Colonic mucosa (tissue), 4 donors: ENCODE data around the gene MAPK11. TPM values are rescaled to one million over a fixed set of nuclear protein-coding genes. Genes with fewer than 3 reads are reported as not detected.

Experiments
- DNase-seq: peaks from one replicate; pipeline ENCODE4 v3.0.0-alpha.2; 2020
- H3K27ac ChIP-seq: fragments of 200-600 bp; one replicate; pipeline ENCODE4 v1.8.0; 2021
- H3K27me3 ChIP-seq: fragments of 200-600 bp; one replicate; pipeline ENCODE4 v1.8.0; 2021
- H3K36me3 ChIP-seq: fragments of 200-600 bp; one replicate; pipeline ENCODE4 v1.8.0; 2021
- H3K4me1 ChIP-seq: fragments of 200-600 bp; one replicate; pipeline ENCODE4 v1.8.0; 2021; ENCODE audit warnings: mild to moderate bottlenecking
- H3K4me3 ChIP-seq: fragments of 200-600 bp; one replicate; pipeline ENCODE4 v1.8.0; 2021
- H3K9ac ChIP-seq, 2 donors: one replicate each; pipeline ENCODE4 v1.7.0; 2013; ENCODE audit warnings: control low read depth in 2 of 2, low read depth in 2 of 2, low read length in 2 of 2
- H3K9me3 ChIP-seq: fragments of 200-600 bp; one replicate; pipeline ENCODE4 v1.8.0; 2021
- intact Hi-C: fragments of 100-400 bp; cut with DNase I; formaldehyde crosslinking; loops from one replicate; pipeline ENCODE4 v1.14.1; 2022
- total RNA-seq, 2 donors: library from RNA; stranded (reverse); fragmentation: NEBNext Ultra II Directional in 1 of 2; extraction: Animal tissue kit (Norgen Biotek cat#: 25700) in 1 of 2; gene quantifications; one replicate each; pipeline ENCODE4 v1.2.1, GENCODE V29; 2021
- TF ChIP-seq, protein P1 (sequence below): fragments of 200-600 bp; IDR thresholded peaks from one replicate; pipeline ENCODE4 v1.8.0; 2022; ENCODE audit warnings: antibody characterized with exemption, mild to moderate bottlenecking
- donor health status: healthy.
- donor health status: DM: no; HTN: no; CAD: no.
- donor health status: DM: no; HTN: no; CAD: no.

The MAPK11 gene
- total RNA-seq, 2 donors from 2014 or later, result 1.3 to 1.9 TPM

DNA sequence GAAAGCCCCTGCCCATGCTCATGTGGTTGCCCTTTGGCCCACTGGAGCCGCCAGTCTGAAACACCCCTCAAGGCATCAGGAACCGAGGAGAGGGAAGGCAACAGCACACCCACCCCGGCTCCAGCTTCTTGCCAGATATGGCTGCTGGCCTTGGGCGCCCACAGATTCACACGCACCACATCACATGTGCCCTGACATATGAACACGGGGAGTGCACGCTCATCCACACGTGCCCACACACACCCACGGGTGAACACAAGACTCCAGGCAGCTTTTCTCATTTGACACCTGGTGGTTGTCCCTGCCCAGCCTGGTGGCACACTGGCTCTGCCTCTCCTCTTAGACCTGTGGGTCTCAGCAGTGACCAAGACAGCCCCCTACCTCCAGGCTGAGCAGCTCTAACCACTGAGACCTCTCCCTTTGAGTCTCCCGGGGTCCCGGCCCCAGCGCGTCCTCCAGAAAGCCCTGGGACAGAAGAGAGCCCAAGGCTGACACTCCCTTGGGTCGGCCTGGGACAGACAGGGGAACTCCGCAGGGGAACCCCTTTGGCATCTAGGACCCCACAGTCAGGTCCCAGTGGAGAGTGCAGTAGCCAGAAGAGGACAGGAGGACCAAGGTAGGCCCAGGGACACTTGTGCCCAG is 6.0 kb downstream of the MAPK11 start:
- H3K9ac ChIP-seq, result no peak overlapping the region
- no peaks in the 10 kb centered on the region for H3K4me1 ChIP-seq
- TF ChIP-seq, protein P1, sequence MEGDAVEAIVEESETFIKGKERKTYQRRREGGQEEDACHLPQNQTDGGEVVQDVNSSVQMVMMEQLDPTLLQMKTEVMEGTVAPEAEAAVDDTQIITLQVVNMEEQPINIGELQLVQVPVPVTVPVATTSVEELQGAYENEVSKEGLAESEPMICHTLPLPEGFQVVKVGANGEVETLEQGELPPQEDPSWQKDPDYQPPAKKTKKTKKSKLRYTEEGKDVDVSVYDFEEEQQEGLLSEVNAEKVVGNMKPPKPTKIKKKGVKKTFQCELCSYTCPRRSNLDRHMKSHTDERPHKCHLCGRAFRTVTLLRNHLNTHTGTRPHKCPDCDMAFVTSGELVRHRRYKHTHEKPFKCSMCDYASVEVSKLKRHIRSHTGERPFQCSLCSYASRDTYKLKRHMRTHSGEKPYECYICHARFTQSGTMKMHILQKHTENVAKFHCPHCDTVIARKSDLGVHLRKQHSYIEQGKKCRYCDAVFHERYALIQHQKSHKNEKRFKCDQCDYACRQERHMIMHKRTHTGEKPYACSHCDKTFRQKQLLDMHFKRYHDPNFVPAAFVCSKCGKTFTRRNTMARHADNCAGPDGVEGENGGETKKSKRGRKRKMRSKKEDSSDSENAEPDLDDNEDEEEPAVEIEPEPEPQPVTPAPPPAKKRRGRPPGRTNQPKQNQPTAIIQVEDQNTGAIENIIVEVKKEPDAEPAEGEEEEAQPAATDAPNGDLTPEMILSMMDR, result no peak
- no peak overlapping the region for H3K4me3 ChIP-seq
- intact Hi-C loops, result no loop called here
- H3K36me3 ChIP-seq, result no peaks in the 10 kb centered on the region
- no peaks in the 10 kb centered on the region for H3K9me3 ChIP-seq
- peaks cover 29% of the 10 kb centered on the region for H3K27me3 ChIP-seq
- no peak for DNase-seq
- no peak overlapping the region for H3K27ac ChIP-seq

DNA sequence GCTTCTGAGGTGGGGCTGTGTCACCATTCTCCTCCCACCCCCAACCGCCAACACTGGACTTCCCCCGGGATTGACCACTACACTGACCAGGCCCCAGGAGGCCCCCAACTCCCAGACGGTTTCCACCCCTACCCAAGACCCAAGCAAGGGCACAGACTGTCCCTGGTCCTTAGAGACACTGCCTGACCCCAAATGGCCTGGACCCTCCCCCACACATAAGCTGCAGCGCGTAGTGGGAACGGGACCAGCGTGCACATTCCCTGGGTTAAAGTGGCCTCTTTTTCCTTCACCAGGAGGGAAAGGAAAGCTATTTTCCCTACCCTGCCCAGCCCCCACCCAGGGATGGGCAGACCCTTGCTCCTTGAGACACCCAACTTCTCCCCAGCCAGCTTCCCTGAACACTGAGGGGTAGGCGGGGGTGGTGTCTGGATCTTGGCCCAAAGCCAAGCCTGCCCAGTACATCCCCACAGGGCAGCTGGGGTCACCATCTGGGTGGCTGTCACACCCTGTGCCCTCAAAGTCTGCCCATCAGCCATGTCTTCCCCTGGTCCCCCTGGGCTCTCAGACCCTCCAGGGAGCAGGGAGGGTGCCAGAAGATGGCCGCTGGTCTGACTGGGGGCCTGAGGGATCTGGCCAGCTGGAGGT is 7.1 kb downstream of the MAPK11 start:
- no peak overlapping the region for H3K27ac ChIP-seq
- H3K9ac ChIP-seq, result no peak overlapping the region
- TF ChIP-seq, protein P1, result no peak
- no peaks in the 10 kb centered on the region for H3K4me1 ChIP-seq
- peaks cover 24% of the 10 kb centered on the region for H3K27me3 ChIP-seq
- intact Hi-C loops, result no loop called here
- H3K4me3 ChIP-seq, result no peak overlapping the region
- DNase-seq, result no peak
- H3K36me3 ChIP-seq, result no peaks in the 10 kb centered on the region
- H3K9me3 ChIP-seq, result no peaks in the 10 kb centered on the region

DNA sequence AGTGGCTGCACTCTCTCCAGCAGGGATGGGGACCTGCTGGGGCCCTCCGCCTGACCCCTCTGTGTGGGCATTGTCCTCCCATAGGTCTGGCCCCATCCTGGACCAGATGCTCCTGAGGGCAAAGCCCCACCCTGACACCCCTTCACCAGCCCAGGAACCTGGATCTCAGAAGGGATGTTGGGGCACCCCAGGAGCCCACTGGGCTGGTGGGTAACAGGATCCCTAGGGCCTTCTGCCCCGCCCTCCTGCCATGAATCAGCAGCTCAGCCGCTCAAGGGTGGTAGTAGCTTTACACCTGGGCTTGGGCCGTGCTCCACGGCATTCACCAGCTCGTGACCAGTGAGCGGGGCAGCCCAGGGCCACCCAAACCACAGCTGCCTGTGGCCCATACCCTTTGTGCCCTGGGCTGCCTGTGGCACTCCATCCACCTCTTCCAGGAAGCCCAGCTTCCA is 7.7 kb downstream of the MAPK11 start:
- Histone ChIP-seq H3K9me3 (no peaks in the 10 kb centered on the region), H3K27me3 (peaks cover 24% of the 10 kb centered on the region), H3K27ac (no peak overlapping the region), H3K4me3 (no peak overlapping the region), H3K4me1 (no peaks in the 10 kb centered on the region), H3K9ac (peak overlapping the region in 1 of 2 donors; percentile 50), H3K36me3 (no peaks in the 10 kb centered on the region)
- intact Hi-C loops, result no loop called here
- TF ChIP-seq, protein P1, result no peak
- DNase-seq, result no peak

DNA sequence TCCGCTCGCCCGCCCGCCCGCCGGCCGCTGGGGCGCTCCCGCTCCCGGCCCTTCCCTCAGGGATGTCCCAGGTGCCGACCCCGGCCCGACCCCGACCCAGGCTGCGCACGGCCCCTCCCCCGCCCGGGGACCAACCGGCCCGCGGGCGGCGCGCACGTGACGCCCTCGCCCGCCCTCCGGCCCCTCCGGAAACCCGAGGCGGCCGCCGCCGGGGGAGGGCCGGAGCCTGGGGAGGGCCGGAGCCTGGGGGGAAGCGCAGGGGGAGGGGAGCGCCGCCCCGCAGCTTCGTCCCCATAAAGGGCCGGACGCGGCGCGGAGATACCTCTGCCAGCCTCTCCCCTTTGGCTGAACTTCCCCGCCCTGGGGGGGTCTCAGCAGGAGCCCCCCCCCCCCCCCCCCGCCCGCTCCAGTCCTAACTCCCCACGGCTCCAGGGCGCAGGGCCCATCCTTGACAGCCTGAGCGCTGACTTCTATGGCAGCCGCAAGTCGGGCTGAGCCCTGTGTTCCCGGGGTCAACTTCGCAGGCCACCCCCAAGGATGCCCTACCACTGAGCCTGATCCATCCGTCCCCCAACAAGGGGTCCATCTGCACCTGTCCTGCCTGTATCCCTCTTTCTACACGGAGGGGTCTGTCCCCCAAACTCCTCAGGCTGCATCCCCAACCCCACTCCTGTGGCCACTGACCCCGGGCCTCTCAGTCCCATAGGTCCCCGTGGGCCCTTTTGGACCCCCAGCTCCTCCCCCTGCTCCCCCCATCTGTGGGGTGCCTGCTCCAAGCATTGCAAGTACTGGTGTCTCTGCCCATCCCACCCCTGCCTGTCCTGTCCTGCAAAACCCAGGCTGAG is 8.3 kb downstream of the MAPK11 start, which contains the start of gene MAPK12:
TSS of gene MAPK12 (minus strand) at position 69 of the 845 bp plus-strand sequence. CDS start 174 bp downstream, outside the sequence.
- no peaks in the 10 kb centered on the region for H3K4me1 ChIP-seq
- H3K9me3 ChIP-seq, result no peaks in the 10 kb centered on the region
- peak within 1 kb of the TSS; percentile 30 for H3K4me3 ChIP-seq
- intact Hi-C loops, result no loop called here
- no peak for DNase-seq
- H3K9ac ChIP-seq, result peak within 1 kb of the TSS in 1 of 2 donors; percentile 50
- no peaks in the 10 kb centered on the region for H3K36me3 ChIP-seq
- no peak within 1 kb of the TSS for H3K27ac ChIP-seq
- TF ChIP-seq, protein P1, result no peak
- H3K27me3 ChIP-seq, result peaks cover 24% of the 10 kb centered on the region

DNA sequence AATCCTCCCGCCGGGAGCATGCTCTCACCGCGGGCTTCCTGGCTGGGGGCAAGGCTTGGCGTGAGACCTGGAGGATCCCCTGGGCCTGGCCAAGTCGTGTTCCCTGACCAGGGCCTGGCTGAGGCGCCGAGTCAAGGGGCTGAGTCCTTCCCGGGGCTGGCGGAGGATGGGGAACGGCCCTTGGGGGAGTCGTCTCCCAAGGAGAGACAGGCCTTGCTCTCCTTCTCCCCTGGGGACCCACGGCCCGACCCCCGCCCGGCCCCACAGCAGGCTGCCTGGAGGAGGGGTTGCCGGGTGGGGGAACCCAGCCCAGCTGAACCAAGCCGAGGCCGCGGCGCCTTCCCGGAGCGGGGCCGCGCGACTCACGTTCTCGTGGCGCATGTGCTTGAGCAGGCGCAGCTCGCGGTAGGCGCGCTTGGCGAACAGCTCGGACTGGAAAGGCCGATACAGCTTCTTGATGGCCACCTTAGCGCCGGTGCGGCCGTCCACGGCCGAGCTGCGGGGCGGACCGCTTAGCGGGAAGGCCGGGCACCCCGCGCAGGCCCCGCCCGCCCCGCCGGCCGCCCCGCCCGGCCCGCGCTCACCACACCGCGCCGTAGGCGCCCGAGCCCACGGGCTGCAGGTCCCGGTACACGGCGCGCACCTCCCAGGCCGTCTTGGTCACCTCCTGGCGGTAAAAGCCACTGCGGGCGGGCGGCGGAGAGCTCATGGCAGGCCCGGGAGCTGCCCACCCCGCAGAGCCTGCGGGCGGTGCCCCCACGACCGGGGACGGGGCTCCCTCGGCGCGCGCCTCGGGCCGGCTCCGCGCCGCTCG is 9.2 kb downstream of the MAPK11 start:
- H3K9ac ChIP-seq, result no peak overlapping the region

More for the DNA sequence above, 9.2 kb downstream of the MAPK11 start:
- H3K4me3 ChIP-seq, result peak overlapping the region; percentile 30
- H3K36me3 ChIP-seq, result no peaks in the 10 kb centered on the region
- TF ChIP-seq, protein P1, result no peak
- H3K27ac ChIP-seq, result no peak overlapping the region
- H3K9me3 ChIP-seq, result no peaks in the 10 kb centered on the region
- H3K4me1 ChIP-seq, result no peaks in the 10 kb centered on the region
- DNase-seq, result no peak
- intact Hi-C loops, result no loop called here
- peaks cover 24% of the 10 kb centered on the region for H3K27me3 ChIP-seq
